Neuronal stem cell (in vitro differentiated cells): ENCODE measurements around the gene CISH.

Source experiments
- DNase-seq: peaks from one replicate; pipeline ENCODE4 v3.0.0-alpha.2; 2013; ENCODE audit warnings: low spot score
- H2AFZ ChIP-seq: one replicate; pipeline ENCODE4 v1.6.1; 2013; ENCODE audit warnings: mild to moderate bottlenecking, low read length, inconsistent platforms
- H2AK5ac ChIP-seq: 2 replicates; pipeline ENCODE4 v1.6.1; 2013; ENCODE audit warnings: low read depth, mild to moderate bottlenecking, inconsistent platforms, low read length, moderate library complexity, mixed read lengths
- H2BK120ac ChIP-seq: 2 replicates; pipeline ENCODE4 v1.6.1; 2013; ENCODE audit warnings: low read depth, mild to moderate bottlenecking, inconsistent platforms, low read length, moderate library complexity, mixed read lengths
- H2BK12ac ChIP-seq: one replicate; pipeline ENCODE4 v1.6.1; 2013; ENCODE audit warnings: low read length, inconsistent platforms
- H2BK15ac ChIP-seq: 2 replicates; pipeline ENCODE4 v1.6.1; 2013; ENCODE audit warnings: mild to moderate bottlenecking, low read length, inconsistent platforms, mixed read lengths
- H2BK5ac ChIP-seq: one replicate; pipeline ENCODE4 v1.6.1; 2013; ENCODE audit warnings: inconsistent platforms, mild to moderate bottlenecking, low read length, moderate library complexity
- H3K14ac ChIP-seq: one replicate; pipeline ENCODE4 v1.6.1; 2013; ENCODE audit warnings: low read length, inconsistent platforms
- H3K18ac ChIP-seq: 2 replicates; pipeline ENCODE4 v1.6.1; 2013; ENCODE audit warnings: low read length, inconsistent platforms
- H3K23ac ChIP-seq: 2 replicates; pipeline ENCODE4 v1.6.1; 2013; ENCODE audit warnings: low read depth, mild to moderate bottlenecking, mixed read lengths, low read length, inconsistent platforms; ENCODE audit not compliant: poor library complexity
- H3K27ac ChIP-seq: replicated peaks from 3 replicates; pipeline ENCODE4 v1.5.1; 2013; ENCODE audit warnings: low read length, inconsistent platforms
- H3K27me3 ChIP-seq, 3 experiments: 2 replicates each; pipeline ENCODE4 v1.6.1; 2013; ENCODE audit warnings: low read length in 3 of 3, mild to moderate bottlenecking in 2 of 3, inconsistent platforms in 1 of 3, low read depth in 1 of 3, mixed read lengths in 1 of 3, moderate library complexity in 1 of 3; ENCODE audit not compliant: control insufficient read depth in 3 of 3, insufficient read depth in 3 of 3
- H3K36me3 ChIP-seq, 2 donors: replicated peaks in 1 of 2; 2 replicates each; pipeline ENCODE4 v1.6.1; 2013; ENCODE audit warnings: low read length in 2 of 2; ENCODE audit not compliant: control insufficient read depth in 2 of 2, insufficient read depth in 2 of 2
- H3K4ac ChIP-seq: 2 replicates; pipeline ENCODE4 v1.6.1; 2013; ENCODE audit warnings: inconsistent platforms, mild to moderate bottlenecking, low read length, moderate library complexity
- H3K4me1 ChIP-seq, 2 donors: 1 replicate in 1 of 2; 2 replicates in 1 of 2; pipeline ENCODE4 v1.6.1; 2013; ENCODE audit warnings: low read length in 2 of 2, low read depth in 1 of 2; ENCODE audit not compliant: control insufficient read depth in 2 of 2, insufficient read depth in 1 of 2
- H3K4me2 ChIP-seq: one replicate; pipeline ENCODE4 v1.6.1; 2013; ENCODE audit warnings: mild to moderate bottlenecking, low read length, inconsistent platforms; ENCODE audit not compliant: insufficient read depth, poor library complexity, severe bottlenecking
- H3K4me3 ChIP-seq, 2 donors: 2 replicates each; pipeline ENCODE4 v1.5.1; 2013; ENCODE audit warnings: low read length in 2 of 2, mild to moderate bottlenecking in 2 of 2, inconsistent platforms in 1 of 2, moderate library complexity in 1 of 2
- H3K79me1 ChIP-seq: one replicate; pipeline ENCODE4 v1.6.1; 2013; ENCODE audit warnings: low read depth, mild to moderate bottlenecking, inconsistent platforms, low read length, moderate library complexity
- H3K9ac ChIP-seq: one replicate; pipeline ENCODE4 v1.6.1; 2013; ENCODE audit warnings: mild to moderate bottlenecking, low read depth, low read length, inconsistent platforms; ENCODE audit not compliant: poor library complexity
- H3K9me3 ChIP-seq, 2 donors: replicated peaks in 1 of 2; 2 replicates each; pipeline versions ENCODE3 to v1.6.1; 2013; ENCODE audit warnings: low read length in 2 of 2, mild to moderate bottlenecking in 2 of 2, inconsistent platforms in 1 of 2, low read depth in 1 of 2, mixed read lengths in 1 of 2, moderate library complexity in 1 of 2; ENCODE audit not compliant: control insufficient read depth in 2 of 2, insufficient read depth in 1 of 2
- H4K8ac ChIP-seq: one replicate; pipeline ENCODE4 v1.6.1; 2013; ENCODE audit warnings: low read depth, mild to moderate bottlenecking, inconsistent platforms, low read length, moderate library complexity
- H4K91ac ChIP-seq: one replicate; pipeline ENCODE4 v1.6.1; 2013; ENCODE audit warnings: low read length, low read depth, mild to moderate bottlenecking, inconsistent platforms; ENCODE audit not compliant: poor library complexity
- WGBS, 2 donors: extraction: QIAGEN DNeasy Blood & Tissue Kit; methylation state at CpG; one replicate each; pipeline ENCODE4 v1.1.7; 2013; ENCODE audit warnings: missing lambda C conversion rate in 2 of 2, mixed read lengths in 1 of 2; ENCODE audit not compliant: insufficient read length in 2 of 2, insufficient replicate concordance in 1 of 2; ENCODE audit errors: extremely low coverage in 2 of 2; 5-methylcytosine and 5-hydroxymethylcytosine counted together

The CISH gene

DNA sequence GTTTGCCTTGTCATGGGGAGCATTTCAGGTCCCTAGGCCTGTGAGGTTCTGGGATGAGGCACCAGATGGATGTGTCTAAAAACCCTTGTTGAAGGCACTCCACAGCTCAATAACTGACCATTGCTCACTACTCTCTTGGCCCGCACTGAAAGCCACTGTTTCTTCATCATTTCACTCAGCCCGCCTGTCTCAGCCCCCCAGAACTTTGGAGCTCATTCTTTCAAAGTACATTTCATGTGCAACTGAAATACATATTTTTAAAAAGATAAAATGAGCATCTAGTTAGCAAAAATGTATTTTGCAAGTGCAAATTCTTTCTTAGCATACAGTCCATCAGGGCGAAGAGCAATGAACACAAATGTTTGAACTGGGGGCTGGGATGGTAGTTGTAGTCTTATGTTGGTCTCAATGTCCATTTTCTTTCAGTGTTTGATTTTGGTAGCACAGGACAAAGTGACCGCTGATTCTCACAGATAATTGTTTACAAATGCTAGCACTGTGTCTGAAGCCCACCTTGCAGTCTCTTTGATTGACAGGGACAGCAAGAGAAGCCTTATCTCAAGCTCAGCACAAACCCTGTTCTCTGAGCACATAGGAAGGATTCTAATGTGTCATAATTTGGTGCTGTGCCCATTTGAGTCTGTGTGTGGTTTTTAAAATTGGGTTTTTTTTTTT lies 22.7 kb downstream of the CISH start:
- Histone ChIP-seq H2BK15ac (no peak overlapping the region), H3K4ac (no peak overlapping the region), H3K4me1 (no peaks in the 10 kb centered on the region), H2AK5ac (peak overlapping the region; percentile 40), H2BK5ac (no peak overlapping the region), H3K4me2 (no peak overlapping the region), H3K79me1 (peaks cover 3% of the 10 kb centered on the region), H2BK12ac (no peak overlapping the region), H3K9ac (peak overlapping the region; percentile 63), H3K27me3 (peaks cover 0 to 1% (median under 1%) of the 10 kb centered on the region in 3 experiments), H3K36me3 (peaks cover 0 to 5% of the 10 kb centered on the region in 2 donors), H3K18ac (no peak overlapping the region), H3K14ac (no peak overlapping the region), H2BK120ac (no peak overlapping the region), H3K4me3 (peak overlapping the region in 1 of 2 donors; percentile 27), H2AFZ (no peak overlapping the region), H3K9me3 (no peaks in the 10 kb centered on the region), H4K8ac (peak overlapping the region; percentile 43), H3K23ac (no peak overlapping the region), H4K91ac (no peak overlapping the region), H3K27ac (no peak overlapping the region)
- DNase-seq: no peak
- no CpG with 5 or more reads among the region's 4 CpGs for WGBS, 2 donors

DNA sequence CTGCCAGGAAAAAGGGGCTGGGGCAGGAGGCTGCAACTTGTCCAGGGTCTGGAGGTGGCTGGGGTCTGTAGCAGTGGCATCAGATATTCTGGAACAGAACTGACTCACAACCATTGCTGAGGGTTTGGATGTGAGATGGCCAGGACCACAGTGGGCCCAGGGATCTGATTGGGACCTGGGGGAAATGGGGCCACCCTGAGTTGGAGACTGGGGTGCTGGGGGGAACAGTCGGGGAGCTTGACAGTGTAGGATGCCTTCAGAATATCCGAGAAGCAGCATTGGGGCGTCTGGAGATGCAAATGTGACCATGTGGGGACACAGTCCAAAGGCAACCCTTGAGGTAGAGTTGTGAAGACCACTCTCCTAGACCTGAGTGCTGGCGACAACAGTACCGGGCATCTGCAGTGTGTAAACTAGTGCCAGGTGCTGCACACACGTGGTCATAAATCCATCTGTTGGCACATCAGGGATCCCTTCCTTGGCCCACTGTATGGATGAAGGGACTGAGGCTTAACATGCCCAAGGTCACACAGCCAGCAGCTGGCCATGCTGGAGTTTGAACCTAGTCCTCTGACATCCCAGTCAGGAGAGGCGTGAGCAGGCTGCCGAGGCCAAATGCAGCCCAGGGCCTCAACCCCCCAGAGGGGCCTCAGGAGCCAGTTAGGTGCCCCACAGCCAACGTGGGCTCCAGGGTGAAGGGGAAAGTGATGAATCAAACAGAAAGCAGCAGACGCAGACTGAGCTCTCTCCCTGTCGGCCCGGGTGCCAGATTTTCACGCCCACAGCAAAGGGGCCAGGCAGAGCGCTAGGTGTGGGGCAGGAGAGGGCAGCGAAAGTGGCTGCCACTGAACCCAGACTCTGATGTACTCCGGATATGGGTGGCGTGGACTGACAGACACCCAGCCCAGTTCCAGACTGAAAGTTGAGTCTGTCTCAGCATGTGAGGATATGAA lies 23.5 kb downstream of the CISH start:
- H3K79me1 ChIP-seq: peaks cover 3% of the 10 kb centered on the region
- WGBS, 2 donors: no CpG with 5 or more reads among the region's 17 CpGs
- no peak overlapping the region for H2BK15ac ChIP-seq
- H3K18ac ChIP-seq: no peak overlapping the region
- no peaks in the 10 kb centered on the region for H3K9me3 ChIP-seq
- no peak overlapping the region for H3K4ac ChIP-seq
- DNase-seq: no peak
- H2BK5ac ChIP-seq: no peak overlapping the region
- peak overlapping the region in 1 of 2 donors; percentile 27 for H3K4me3 ChIP-seq
- H2BK12ac ChIP-seq: peak overlapping the region; percentile 30
- no peak overlapping the region for H3K27ac ChIP-seq
- no peaks in the 10 kb centered on the region for H3K4me1 ChIP-seq
- H3K23ac ChIP-seq: peak overlapping the region; percentile 93
- H2AFZ ChIP-seq: no peak overlapping the region
- peaks cover 0 to 1% (median 0%) of the 10 kb centered on the region in 3 experiments for H3K27me3 ChIP-seq
- H2AK5ac ChIP-seq: peak overlapping the region; percentile 40
- H4K8ac ChIP-seq: peak overlapping the region; percentile 43
- peaks cover 0 to 6% of the 10 kb centered on the region in 2 donors for H3K36me3 ChIP-seq
- no peak overlapping the region for H2BK120ac ChIP-seq
- no peak overlapping the region for H3K4me2 ChIP-seq
- H4K91ac ChIP-seq: peak overlapping the region; percentile 22
- H3K9ac ChIP-seq: peak overlapping the region; percentile 63
- H3K14ac ChIP-seq: no peak overlapping the region

DNA sequence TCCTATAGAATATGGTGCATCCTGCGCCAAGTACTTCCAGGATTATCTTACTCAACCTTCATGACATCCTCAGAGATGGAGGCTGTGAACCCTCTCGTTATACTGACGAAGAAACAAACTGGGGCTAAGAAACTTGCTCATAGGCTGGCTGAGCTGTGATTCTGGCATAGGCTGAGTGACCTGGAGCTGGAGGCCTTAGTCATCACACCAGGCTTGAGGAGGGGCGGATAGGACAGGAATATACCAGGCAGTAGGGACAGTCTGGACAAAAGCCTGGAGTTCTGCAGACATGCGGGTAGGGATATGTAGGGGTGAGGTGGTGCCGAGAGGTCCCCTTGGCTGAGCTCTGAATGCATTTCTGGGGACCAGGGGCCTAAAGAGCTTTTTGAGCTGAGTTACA lies 24.2 kb downstream of the CISH start:
- Histone ChIP-seq H3K4ac (no peak overlapping the region), H3K14ac (no peak overlapping the region), H2AK5ac (no peak overlapping the region), H3K79me1 (peaks cover 3% of the 10 kb centered on the region), H3K18ac (no peak overlapping the region), H2AFZ (no peak overlapping the region), H2BK15ac (no peak overlapping the region), H4K8ac (no peak overlapping the region), H3K4me3 (no peak overlapping the region), H3K27ac (no peak overlapping the region), H2BK12ac (no peak overlapping the region), H3K4me2 (no peak overlapping the region), H4K91ac (no peak overlapping the region), H3K9me3 (no peaks in the 10 kb centered on the region), H3K27me3 (peaks cover 0 to 1% (median 0%) of the 10 kb centered on the region in 3 experiments), H2BK120ac (no peak overlapping the region), H3K36me3 (peaks cover 0 to 9% of the 10 kb centered on the region in 2 donors), H2BK5ac (no peak overlapping the region), H3K4me1 (no peaks in the 10 kb centered on the region), H3K9ac (no peak overlapping the region), H3K23ac (no peak overlapping the region)
- no CpG with 5 or more reads among the region's 6 CpGs for WGBS, 2 donors
- no peak for DNase-seq

DNA sequence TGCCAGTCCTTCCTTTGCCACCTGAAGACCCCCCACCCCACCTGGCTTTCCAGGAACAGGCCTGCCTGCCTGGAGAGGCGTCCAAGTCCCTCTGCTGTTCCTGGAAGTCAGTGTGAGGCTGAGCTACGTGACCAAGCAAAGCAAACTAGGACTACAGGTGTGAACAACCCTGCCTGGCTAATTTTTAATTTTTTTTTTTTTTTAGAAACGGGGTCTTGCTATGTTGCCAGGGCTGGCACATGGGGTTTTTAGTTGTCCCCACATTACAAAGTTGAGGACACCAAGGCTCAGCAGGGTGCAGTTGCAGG lies 24.9 kb downstream of the CISH start:
- H3K36me3 ChIP-seq: peaks cover 0 to 10% of the 10 kb centered on the region in 2 donors
- no peak overlapping the region for H2BK120ac ChIP-seq
- no peaks in the 10 kb centered on the region for H3K9me3 ChIP-seq
- peaks cover 0 to 1% (median 0%) of the 10 kb centered on the region in 3 experiments for H3K27me3 ChIP-seq
- no peak overlapping the region for H3K4ac ChIP-seq
- no peak overlapping the region for H2AK5ac ChIP-seq
- H3K18ac ChIP-seq: no peak overlapping the region
- no peak overlapping the region for H2AFZ ChIP-seq
- no peak overlapping the region for H3K9ac ChIP-seq
- H2BK15ac ChIP-seq: no peak overlapping the region
- H3K23ac ChIP-seq: peak overlapping the region; percentile 36
- WGBS, 2 donors: no CpG with 5 or more reads among the region's 3 CpGs
- no peak overlapping the region for H3K14ac ChIP-seq
- no peak overlapping the region for H3K4me3 ChIP-seq
- no peak overlapping the region for H3K27ac ChIP-seq
- H4K91ac ChIP-seq: no peak overlapping the region
- no peak for DNase-seq
- no peak overlapping the region for H2BK5ac ChIP-seq
- peaks cover 3% of the 10 kb centered on the region for H3K79me1 ChIP-seq
- no peaks in the 10 kb centered on the region for H3K4me1 ChIP-seq
- no peak overlapping the region for H2BK12ac ChIP-seq
- no peak overlapping the region for H3K4me2 ChIP-seq
- no peak overlapping the region for H4K8ac ChIP-seq
